ENCODE data around the gene BID.
"Not testable (repeated sequence)": the region's sequence is repeated elsewhere in the genome, so short reads cannot be mapped to it uniquely, and the experiment has no call there.

The BID gene

DNA sequence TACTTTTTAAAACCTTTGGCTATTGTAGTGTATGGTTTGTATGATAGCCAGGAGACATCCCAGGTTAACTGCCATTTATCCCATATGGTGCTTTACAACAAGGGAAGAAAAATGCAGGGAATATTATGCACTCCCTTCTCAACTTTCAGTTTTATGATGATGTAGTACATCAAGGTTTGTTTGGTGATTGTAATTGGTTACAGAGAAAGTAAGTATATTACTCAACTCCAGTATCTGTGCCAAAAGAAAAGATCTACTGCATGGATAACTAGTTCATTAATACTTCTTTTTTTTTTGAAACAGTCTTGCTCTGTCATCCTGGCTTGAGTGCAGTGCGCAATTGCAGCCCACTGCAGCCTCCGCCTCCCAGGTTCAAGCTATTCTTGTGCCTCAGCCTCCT lies 70.5 kb downstream of the BID start:
- DNase-seq (ENCODE audit: low spot score), result no peak

DNA sequence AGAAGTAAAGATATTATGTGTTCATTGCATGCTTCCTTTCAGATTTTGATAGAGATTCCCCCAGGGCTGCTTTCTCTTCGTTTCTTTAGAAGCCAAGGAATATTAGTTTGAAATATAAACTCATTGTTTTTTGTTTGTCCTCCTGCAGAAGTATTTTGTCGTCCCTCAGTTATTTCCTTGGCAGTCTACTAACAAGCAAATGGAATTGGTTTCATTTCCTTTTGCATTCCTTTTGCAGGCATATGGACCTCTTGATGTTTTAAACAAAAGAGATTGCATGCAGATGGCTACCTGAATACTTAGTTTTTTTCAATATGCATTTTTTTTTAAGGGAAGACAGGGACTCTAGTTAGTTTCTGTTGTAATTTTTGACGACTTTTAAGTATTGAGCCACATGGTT lies 73.5 kb downstream of the BID start:
- no peak for DNase-seq (ENCODE audit: low spot score)

- no peak for DNase-seq (ENCODE audit: low spot score)
Measured at GRCh38 chr22:17699696-17700340, 74.5 kb downstream of the BID start.

DNA sequence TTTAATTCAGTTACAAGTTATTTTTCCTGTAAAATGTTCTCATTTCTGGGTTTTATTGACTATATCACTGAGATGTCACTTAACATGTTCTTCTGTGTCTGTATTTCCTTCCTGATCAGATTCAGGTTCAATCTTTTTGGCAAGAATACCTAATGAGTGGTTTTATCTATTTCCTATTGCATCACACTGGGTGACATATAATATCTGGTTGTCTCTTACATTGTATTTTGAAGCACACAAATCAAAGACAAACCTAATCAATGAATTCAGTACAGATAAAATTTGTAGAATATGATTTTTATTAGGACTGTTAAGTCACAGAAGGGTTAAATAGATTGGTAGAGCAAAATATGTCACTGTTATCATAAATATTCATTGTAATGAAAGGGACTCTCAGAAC lies 75.3 kb downstream of the BID start:
- DNase-seq (ENCODE audit: low spot score), result no peak

DNA sequence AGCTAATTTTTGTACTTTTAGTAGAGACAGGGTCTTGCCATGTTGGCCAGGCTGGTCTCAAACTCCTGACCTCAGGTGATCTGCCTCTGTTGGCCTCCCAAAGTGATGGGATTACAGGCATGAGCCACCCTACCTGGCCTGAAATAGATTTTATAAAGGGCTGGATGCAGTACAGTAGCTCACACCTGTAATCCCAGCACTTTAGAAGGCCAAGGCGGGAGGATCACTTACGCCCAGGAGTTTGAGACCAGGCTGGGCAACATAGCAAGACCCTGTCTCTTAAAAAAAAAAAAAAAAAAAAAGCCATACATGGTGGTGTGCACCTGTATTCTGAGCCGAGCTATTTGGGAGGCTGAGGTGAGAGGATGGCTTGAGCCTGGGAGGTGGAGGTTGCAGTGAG lies 76.0 kb downstream of the BID start:
- not testable (repeated sequence) for DNase-seq (ENCODE audit: low spot score)

- DNase-seq (ENCODE audit: low spot score), result not testable (repeated sequence)
Measured at GRCh38 chr22:17697196-17697595, 77.1 kb downstream of the BID start.

- no peak for DNase-seq (ENCODE audit: low spot score)
Measured at GRCh38 chr22:17695986-17696385, 78.3 kb downstream of the BID start.

DNA sequence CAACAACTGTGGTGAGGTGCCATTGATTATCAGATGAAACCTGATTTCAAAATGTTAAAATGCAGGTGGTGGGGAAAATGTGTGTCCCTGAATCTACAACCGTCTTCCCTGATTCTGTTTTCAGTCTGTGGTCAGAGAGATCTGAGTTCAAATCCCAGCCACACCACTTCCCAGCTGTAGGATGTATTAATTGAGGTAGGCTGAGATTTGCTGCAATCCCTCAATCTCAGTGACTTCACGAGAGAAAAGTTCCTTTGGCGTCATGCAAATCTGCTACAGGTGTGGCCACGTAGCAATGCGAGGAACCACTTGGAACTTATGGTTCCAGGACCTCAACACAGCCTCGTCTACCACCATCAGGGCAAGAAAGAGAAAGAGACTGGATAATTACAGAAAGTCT lies 79.5 kb downstream of the BID start:
- DNase-seq (ENCODE audit: low spot score), result no peak

GRCh38 chr22:17694193-17694592 lies 80.1 kb downstream of the BID start:
- no peak for DNase-seq (ENCODE audit: low spot score)

DNA sequence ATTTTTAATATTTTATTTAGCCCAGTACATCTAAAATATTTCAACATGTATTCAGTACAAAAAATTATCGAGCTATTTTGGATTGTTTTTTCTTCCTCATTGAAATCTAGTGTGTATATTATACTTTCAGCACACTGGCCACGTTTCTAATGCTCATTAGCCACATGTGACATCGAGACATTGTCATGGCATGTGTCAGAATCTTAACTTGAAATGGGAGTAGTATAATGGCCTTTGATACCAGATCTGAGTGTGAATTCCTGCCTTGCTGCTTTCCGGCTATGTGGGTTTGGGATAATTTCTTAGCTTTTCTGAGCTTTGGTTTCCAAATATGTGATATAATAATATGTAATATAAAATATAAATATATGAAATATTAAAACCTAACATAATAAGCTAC lies 81.4 kb downstream of the BID start:
- DNase-seq (ENCODE audit: low spot score), result no peak

- no peak for DNase-seq (ENCODE audit: low spot score)
Measured at GRCh38 chr22:17684245-17684644, 90.0 kb downstream of the BID start.
